ENCODE data around the gene FOXM1.

FOXM1 gene

GRCh38 chr12:2858944-2859421 lies 18.0 kb downstream of the FOXM1 start:
- TF ChIP-seq CTCF (IDR thresholded peaks at IDR 0.05; ENCODE audit: low read depth, low read length): no peak
- DNase-seq (ENCODE audit: extremely low read depth, low read depth): no peak

- no peak for DNase-seq (ENCODE audit: extremely low read depth, low read depth)
- TF ChIP-seq CTCF (IDR thresholded peaks at IDR 0.05; ENCODE audit: low read depth, low read length): no peak
Observed at GRCh38 chr12:2858334-2858733, 18.6 kb downstream of the FOXM1 start.

GRCh38 chr12:2857576-2857975 lies 19.4 kb downstream of the FOXM1 start:
- no peak for TF ChIP-seq CTCF (IDR thresholded peaks at IDR 0.05; ENCODE audit: low read depth, low read length)
- no peak for DNase-seq (ENCODE audit: extremely low read depth, low read depth)

- no peak for TF ChIP-seq CTCF (IDR thresholded peaks at IDR 0.05; ENCODE audit: low read depth, low read length)
- no peak for DNase-seq (ENCODE audit: extremely low read depth, low read depth)
Observed at GRCh38 chr12:2857021-2857431, 19.9 kb downstream of the FOXM1 start, which contains the start of gene TEX52. Gene TEX52 (minus strand): TSS chr12:2857039. CDS start chr12:2857026, 13 bp downstream.

- DNase-seq (ENCODE audit: extremely low read depth, low read depth): no peak
- TF ChIP-seq CTCF (IDR thresholded peaks at IDR 0.05; ENCODE audit: low read depth, low read length): no peak
Observed at GRCh38 chr12:2856051-2856450, 20.9 kb downstream of the FOXM1 start.

GRCh38 chr12:2855546-2855945 lies 21.4 kb downstream of the FOXM1 start:
- TF ChIP-seq CTCF (IDR thresholded peaks at IDR 0.05; ENCODE audit: low read depth, low read length): no peak
- no peak for DNase-seq (ENCODE audit: extremely low read depth, low read depth)

- DNase-seq (ENCODE audit: extremely low read depth, low read depth): no peak
- TF ChIP-seq CTCF (IDR thresholded peaks at IDR 0.05; ENCODE audit: low read depth, low read length): no peak
Observed at GRCh38 chr12:2854669-2855453, 22.1 kb downstream of the FOXM1 start.
